GM23338 (cell line): ENCODE data around the gene OAS1. TPM values are rescaled to one million over a fixed set of nuclear protein-coding genes. Genes with fewer than 3 reads are reported as not detected.

Experiments used
- polyA plus RNA-seq: library from polyadenylated mRNA; unstranded; fragments of >200 nt; fragmentation: Nextera tagmentation; extraction: Ambion mirVana; gene quantifications from 2 replicates; pipeline ENCODE4 v1.2.1, GENCODE V29; 2016
- total RNA-seq: library from RNA; depleted of rRNA; stranded (reverse); fragments of >200 nt; shearing (Covaris generic); gene quantifications from 2 replicates; pipeline ENCODE4 v1.2.3, GENCODE V29; 2014; rRNA removed

OAS1 gene
- total and polyA plus RNA-seq, 2 experiments from 2014 or later: not detected

Other genes with a start within 250 kb of the OAS1 start
- gene RPH3A, start 115.2 kb upstream of the OAS1 start, total RNA-seq: 0.03 and 0.31 TPM in 2 replicates
- 0.21 TPM in 1 of 2 replicates, not detected in the other for gene RPH3A, start 115.2 kb upstream of the OAS1 start, polyA plus RNA-seq
- 1.4 and 2.6 TPM in 2 replicates for gene OAS3, start 31.5 kb downstream of the OAS1 start, total RNA-seq
- gene OAS3, start 31.5 kb downstream of the OAS1 start, polyA plus RNA-seq: 0.21 and 0.27 TPM in 2 replicates
- gene OAS2, start 71.6 kb downstream of the OAS1 start, total RNA-seq: not detected in 2 replicates
- gene OAS2, start 71.6 kb downstream of the OAS1 start, polyA plus RNA-seq: 0.10 TPM in 2 replicates
- 4.7 and 9.0 TPM in 2 replicates for gene DTX1, start 149.8 kb downstream of the OAS1 start, total RNA-seq
- 1.6 and 1.8 TPM in 2 replicates for gene DTX1, start 149.8 kb downstream of the OAS1 start, polyA plus RNA-seq
- 5.4 and 8.2 TPM in 2 replicates for gene RASAL1, start 228.8 kb downstream of the OAS1 start, total RNA-seq
- 2.6 and 2.7 TPM in 2 replicates for gene RASAL1, start 228.8 kb downstream of the OAS1 start, polyA plus RNA-seq
- gene CFAP73, start 242.8 kb downstream of the OAS1 start, total RNA-seq: 0.59 TPM in 1 of 2 replicates, not detected in the other
- 0.50 and 0.54 TPM in 2 replicates for gene CFAP73, start 242.8 kb downstream of the OAS1 start, polyA plus RNA-seq